ENCODE results near the gene URI1. TPM values are rescaled to one million over a fixed set of nuclear protein-coding genes. Genes with fewer than 3 reads are reported as not detected.

URI1 gene
- total RNA-seq, 2 experiments from 2014 or later: 45.1 to 79.2 TPM

GRCh38 chr19:29976151-29976943 is 34.3 kb downstream of the URI1 start:
- Histone ChIP-seq H3K36me3 (ENCODE audit: insufficient read depth, low read length) (peaks cover 7% of the 10 kb centered on the region), H3K27ac (ENCODE audit: low read depth, low read length, poor library complexity, severe bottlenecking) (no peak overlapping the region), H2AFZ (ENCODE audit: low read length) (no peak overlapping the region), H3K4me3 (ENCODE audit: low read depth, low read length, poor library complexity, severe bottlenecking) (no peak overlapping the region), H4K20me1 (ENCODE audit: insufficient read depth, low read length) (peaks cover 37% of the 10 kb centered on the region), H3K4me2 (ENCODE audit: low read length) (no peak overlapping the region), H3K4me1 (ENCODE audit: insufficient read depth, low read length, poor library complexity, severe bottlenecking) (peaks cover 7% of the 10 kb centered on the region), H3K79me2 (ENCODE audit: insufficient read depth, low read depth, low read length) (peaks cover 99% of the 10 kb centered on the region), H3K9me2 (ENCODE audit: insufficient read depth, low read length) (no peaks in the 10 kb centered on the region), H3K9me3 (ENCODE audit: low read length) (peaks cover 5% of the 10 kb centered on the region; the same call in 1 of the 2 replicates)
- ChIA-PET CTCF (ENCODE audit: unreplicated experiment) (no interaction called here), POLR2A (interaction anchor here (0.7 to 2.0 kb wide), 3 partner anchors 11 to 31 kb away, joined by 3 to 7 read pairs (median 4); no protein-coding TSS in a partner anchor)
- TF ChIP-seq EZH2phosphoT487 (IDR thresholded peaks at IDR 0.05; ENCODE audit: borderline replicate concordance, low read depth, low read length) (no peak), CTCF (conservative IDR thresholded peaks at IDR 0.05; ENCODE audit: low read length) (no peak)
- BruUV-seq (replicated peaks): no TSS peak
- intact Hi-C loops (cut with micrococcal nuclease; ENCODE audit: unreplicated experiment): no loop called here
- no peak for DNase-seq (ENCODE audit: low spot score)

DNA sequence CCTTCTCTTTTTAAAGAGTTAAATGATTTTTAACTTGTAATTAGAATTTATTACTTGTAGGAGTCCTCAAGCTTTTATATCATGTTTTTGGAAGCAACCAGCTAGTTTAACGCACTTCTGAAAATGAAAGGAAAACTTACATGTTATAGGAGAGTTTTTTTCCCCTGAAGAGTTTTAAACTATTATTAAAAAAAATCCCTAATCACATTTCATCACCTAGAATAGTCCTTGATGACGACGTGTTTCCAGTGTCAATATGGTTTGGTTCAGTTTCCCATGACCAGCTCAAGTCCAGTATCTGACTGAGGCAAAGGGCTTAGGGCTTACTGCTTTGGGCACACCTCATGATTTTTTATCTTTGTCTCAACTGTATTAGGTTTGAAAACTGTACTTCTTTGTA is 36.0 kb downstream of the URI1 start:
- no peak overlapping the region for H2AFZ ChIP-seq (ENCODE audit: low read length)
- peaks cover 7% of the 10 kb centered on the region for H3K36me3 ChIP-seq (ENCODE audit: insufficient read depth, low read length)
- peaks cover 99% of the 10 kb centered on the region for H3K79me2 ChIP-seq (ENCODE audit: insufficient read depth, low read depth, low read length)
- TF ChIP-seq EZH2phosphoT487 (IDR thresholded peaks at IDR 0.05; ENCODE audit: borderline replicate concordance, low read depth, low read length) (no peak), CTCF (conservative IDR thresholded peaks at IDR 0.05; ENCODE audit: low read length) (no peak)
- H3K4me3 ChIP-seq (ENCODE audit: low read depth, low read length, poor library complexity, severe bottlenecking): no peak overlapping the region
- H3K4me1 ChIP-seq (ENCODE audit: insufficient read depth, low read length, poor library complexity, severe bottlenecking): no peaks in the 10 kb centered on the region
- peaks cover 5% of the 10 kb centered on the region; the same call in 1 of the 2 replicates for H3K9me3 ChIP-seq (ENCODE audit: low read length)
- H3K4me2 ChIP-seq (ENCODE audit: low read length): no peak overlapping the region
- intact Hi-C loops (cut with micrococcal nuclease; ENCODE audit: unreplicated experiment): no loop called here
- H3K9me2 ChIP-seq (ENCODE audit: insufficient read depth, low read length): no peaks in the 10 kb centered on the region
- H4K20me1 ChIP-seq (ENCODE audit: insufficient read depth, low read length): peaks cover 30% of the 10 kb centered on the region
- BruUV-seq (replicated peaks): no TSS peak
- DNase-seq (ENCODE audit: low spot score): no peak
- ChIA-PET CTCF (ENCODE audit: unreplicated experiment) (no interaction called here), POLR2A (interaction anchor here (1.1 to 2.0 kb wide), 3 partner anchors 10 to 32 kb away, joined by 4 to 7 read pairs (median 5); no protein-coding TSS in a partner anchor)
- no peak overlapping the region for H3K27ac ChIP-seq (ENCODE audit: low read depth, low read length, poor library complexity, severe bottlenecking)

GRCh38 chr19:29983568-29983967 is 41.5 kb downstream of the URI1 start:
- DNase-seq (ENCODE audit: low spot score): no peak
- Histone ChIP-seq H3K9me2 (ENCODE audit: insufficient read depth, low read length) (no peaks in the 10 kb centered on the region), H2AFZ (ENCODE audit: low read length) (no peak overlapping the region), H3K4me3 (ENCODE audit: low read depth, low read length, poor library complexity, severe bottlenecking) (no peak overlapping the region), H3K4me2 (ENCODE audit: low read length) (no peak overlapping the region), H3K36me3 (ENCODE audit: insufficient read depth, low read length) (peaks cover 54% of the 10 kb centered on the region), H3K79me2 (ENCODE audit: insufficient read depth, low read depth, low read length) (peaks cover 82% of the 10 kb centered on the region), H4K20me1 (ENCODE audit: insufficient read depth, low read length) (peaks cover 6% of the 10 kb centered on the region; the same call in 1 of the 2 replicates), H3K4me1 (ENCODE audit: insufficient read depth, low read length, poor library complexity, severe bottlenecking) (no peaks in the 10 kb centered on the region), H3K9me3 (ENCODE audit: low read length) (peaks cover 16% of the 10 kb centered on the region; the same call in 1 of the 2 replicates), H3K27ac (ENCODE audit: low read depth, low read length, poor library complexity, severe bottlenecking) (no peak overlapping the region)
- no TSS peak for BruUV-seq (replicated peaks)
- intact Hi-C loops (cut with micrococcal nuclease; ENCODE audit: unreplicated experiment): no loop called here
- TF ChIP-seq CTCF (conservative IDR thresholded peaks at IDR 0.05; ENCODE audit: low read length): no peak
- no peak for TF ChIP-seq EZH2phosphoT487 (IDR thresholded peaks at IDR 0.05; ENCODE audit: borderline replicate concordance, low read depth, low read length)
- CTCF ChIA-PET (ENCODE audit: unreplicated experiment): no interaction called here
- POLR2A ChIA-PET: interaction anchor here (0.8 to 1.1 kb wide), 2 partner anchors 8 to 131 kb away, joined by 3 to 4 read pairs; no protein-coding TSS in a partner anchor
